ENCODE results near the gene PIP5K1C.

Gene PIP5K1C

GRCh38 chr19:3669947-3670795, 30.1 kb downstream of the PIP5K1C start:
- Histone ChIP-seq H3K36me3 (ENCODE audit: insufficient read depth, low read length) (peaks cover 4% of the 10 kb centered on the region; the same call in 1 of the 2 replicates), H2AFZ (ENCODE audit: low read depth, low read length) (no peak overlapping the region), H3K27ac (ENCODE audit: low read length) (no peak overlapping the region), H3K27me3 (ENCODE audit: insufficient read depth, low read length, poor library complexity) (no peaks in the 10 kb centered on the region), H3K9ac (ENCODE audit: low read depth, low read length) (no peak overlapping the region), H3K4me1 (ENCODE audit: insufficient read depth, low read length) (no peaks in the 10 kb centered on the region), H3K4me3 (ENCODE audit: low read depth in 1 of 2, low read length in 2 of 2) (no peak overlapping the region), H3K9me3 (ENCODE audit: insufficient read depth, low read length, severe bottlenecking) (no peaks in the 10 kb centered on the region), H4K20me1 (ENCODE audit: insufficient read depth, low read length) (peaks cover 57% of the 10 kb centered on the region), H3K4me2 (ENCODE audit: insufficient read depth, low read length) (no peak overlapping the region), H3K79me2 (ENCODE audit: insufficient read depth, low read length) (peaks cover 26% of the 10 kb centered on the region)
- DNase-seq (no peak), ATAC-seq (ENCODE audit: insufficient read depth, low read depth) (no peak)
- TF ChIP-seq CTCF (IDR thresholded peaks at IDR 0.05; ENCODE audit: borderline replicate concordance, extremely low read depth, low read length, poor library complexity, severe bottlenecking) (no peak), EZH2 (IDR thresholded peaks at IDR 0.05; ENCODE audit: borderline replicate concordance, low read depth, low read length, severe bottlenecking) (no peak)

- Histone ChIP-seq H3K27me3 (ENCODE audit: insufficient read depth, low read length, poor library complexity) (no peaks in the 10 kb centered on the region), H3K27ac (ENCODE audit: low read length) (no peak overlapping the region), H3K79me2 (ENCODE audit: insufficient read depth, low read length) (peaks cover 23% of the 10 kb centered on the region), H3K9ac (ENCODE audit: low read depth, low read length) (no peak overlapping the region), H3K4me3 (ENCODE audit: low read depth in 1 of 2, low read length in 2 of 2) (no peak overlapping the region), H4K20me1 (ENCODE audit: insufficient read depth, low read length) (peaks cover 56% of the 10 kb centered on the region), H3K4me1 (ENCODE audit: insufficient read depth, low read length) (no peaks in the 10 kb centered on the region), H2AFZ (ENCODE audit: low read depth, low read length) (no peak overlapping the region), H3K4me2 (ENCODE audit: insufficient read depth, low read length) (no peak overlapping the region), H3K9me3 (ENCODE audit: insufficient read depth, low read length, severe bottlenecking) (no peaks in the 10 kb centered on the region), H3K36me3 (ENCODE audit: insufficient read depth, low read length) (peaks cover 10% of the 10 kb centered on the region)
- ATAC-seq (ENCODE audit: insufficient read depth, low read depth): no peak
- TF ChIP-seq EZH2 (IDR thresholded peaks at IDR 0.05; ENCODE audit: borderline replicate concordance, low read depth, low read length, severe bottlenecking) (no peak), CTCF (IDR thresholded peaks at IDR 0.05; ENCODE audit: borderline replicate concordance, extremely low read depth, low read length, poor library complexity, severe bottlenecking) (no peak)
- DNase-seq: no peak
These were observed 31.0 kb downstream of the PIP5K1C start for GRCh38 chr19:3669082-3669946.

GRCh38 chr19:3668331-3669081, 31.8 kb downstream of the PIP5K1C start:
- Histone ChIP-seq H3K27me3 (ENCODE audit: insufficient read depth, low read length, poor library complexity) (no peaks in the 10 kb centered on the region), H3K4me3 (ENCODE audit: low read depth in 1 of 2, low read length in 2 of 2) (no peak overlapping the region), H2AFZ (ENCODE audit: low read depth, low read length) (no peak overlapping the region), H4K20me1 (ENCODE audit: insufficient read depth, low read length) (peaks cover 50% of the 10 kb centered on the region), H3K79me2 (ENCODE audit: insufficient read depth, low read length) (peaks cover 17% of the 10 kb centered on the region), H3K4me2 (ENCODE audit: insufficient read depth, low read length) (no peak overlapping the region), H3K27ac (ENCODE audit: low read length) (no peak overlapping the region), H3K9ac (ENCODE audit: low read depth, low read length) (no peak overlapping the region), H3K9me3 (ENCODE audit: insufficient read depth, low read length, severe bottlenecking) (no peaks in the 10 kb centered on the region), H3K4me1 (ENCODE audit: insufficient read depth, low read length) (no peaks in the 10 kb centered on the region), H3K36me3 (ENCODE audit: insufficient read depth, low read length) (peaks cover 18% of the 10 kb centered on the region)
- TF ChIP-seq CTCF (IDR thresholded peaks at IDR 0.05; ENCODE audit: borderline replicate concordance, extremely low read depth, low read length, poor library complexity, severe bottlenecking): no peak
- no peak for TF ChIP-seq EZH2 (IDR thresholded peaks at IDR 0.05; ENCODE audit: borderline replicate concordance, low read depth, low read length, severe bottlenecking)
- ATAC-seq (ENCODE audit: insufficient read depth, low read depth): no peak
- DNase-seq: no peak
